Gastrocnemius medialis (tissue), 4 donors: ENCODE results near the gene HDGFL2. TPM values are rescaled to one million over a fixed set of nuclear protein-coding genes. Genes with fewer than 3 reads are reported as not detected.

Experiments
- ATAC-seq, 2 donors: fragments of 150-250 bp; one replicate each; pipeline ENCODE4 v1.9.1; 2016
- DNase-seq, 2 donors: peaks; one replicate each; pipeline ENCODE4 v3.0.0-alpha.2; 2019
- H3K27ac ChIP-seq, 4 donors: fragments of 200-600 bp; sonication (generic); 1 replicate in 1 of 4; 2 replicates in 3 of 4; pipeline ENCODE4 v1.5.1; 2016 to 2018; ENCODE audit warnings: mild to moderate bottlenecking in 2 of 4, moderate library complexity in 1 of 4
- H3K27me3 ChIP-seq, 3 donors: fragments of 200-600 bp; sonication (generic) in 2 of 3; 1 replicate in 1 of 3; 2 replicates in 2 of 3; pipeline versions ENCODE4 v1.5.1 to v1.6.0; 2016 to 2019; ENCODE audit warnings: mild to moderate bottlenecking in 1 of 3, moderate library complexity in 1 of 3
- H3K36me3 ChIP-seq, 2 donors: fragments of 200-600 bp; sonication (generic) in 1 of 2; one replicate each; pipeline ENCODE4 v1.5.1; 2017 to 2018
- H3K4me1 ChIP-seq, 2 donors: fragments of 200-600 bp; sonication (generic) in 1 of 2; one replicate each; pipeline ENCODE4 v1.5.1; 2016 to 2017; ENCODE audit warnings: mild to moderate bottlenecking in 2 of 2
- H3K4me3 ChIP-seq, 4 donors: fragments of 200-600 bp; sonication (generic) in 3 of 4; 1 replicate in 1 of 4; 2 replicates in 3 of 4; pipeline ENCODE4 v1.5.1; 2016 to 2019; ENCODE audit warnings: mild to moderate bottlenecking in 2 of 4
- H3K9me3 ChIP-seq, 3 donors: fragments of 200-600 bp; sonication (generic) in 2 of 3; 1 replicate in 1 of 3; 2 replicates in 2 of 3; pipeline ENCODE4 v1.5.1; 2016 to 2019
- CTCF ChIP-seq, 5 experiments: fragments of 450-650 bp in 3 of 5; fragments of 200-600 bp in 2 of 5; sonication (generic) in 2 of 5; IDR thresholded peaks in 4 of 5; conservative IDR thresholded peaks in 1 of 5; 1 replicate in 4 of 5; 2 replicates in 1 of 5; pipeline ENCODE4 v1.5.1; 2016 to 2019; ENCODE audit warnings: antibody characterized with exemption in 5 of 5, mild to moderate bottlenecking in 3 of 5, moderate library complexity in 3 of 5
- POLR2A ChIP-seq, 2 donors: fragments of 450-650 bp; IDR thresholded peaks; one replicate each; pipeline ENCODE4 v1.6.1; 2017; ENCODE audit warnings: antibody characterized with exemption in 2 of 2, mild to moderate bottlenecking in 2 of 2, moderate library complexity in 2 of 2
- in situ Hi-C, 4 donors: fragments of 200-750 bp; cut with MboI; loops; one replicate each; pipeline versions ENCODE4 v1.15.0 to v1.8.0; 2017; ENCODE audit warnings: low sequenced_read_pairs in 4 of 4
- intact Hi-C: fragments of 100-400 bp; cut with DNase I; formaldehyde crosslinking; loops from one replicate; pipeline ENCODE4 v1.15.1; 2023; ENCODE audit warnings: low total_unique reads
- total RNA-seq, 4 donors: library from RNA; depleted of rRNA; stranded (reverse); fragments of >200 nt; gene quantifications; one replicate each; pipeline versions ENCODE4 v1.1.0 to v1.2.3, GENCODE V29; 2016

Gene HDGFL2
- total RNA-seq, 4 donors from 2014 or later: 46.5 to 83.2 (median 56.1) TPM

GRCh38 chr19:4510435-4511255 lies 38.5 kb downstream of the HDGFL2 start:
- peak overlapping the region; percentile 63 to 99 (median 74) for H3K27ac ChIP-seq

GRCh38 chr19:4511300-4512054 lies 39.4 kb downstream of the HDGFL2 start:
- Histone ChIP-seq H3K27me3 (no peaks in the 10 kb centered on the region), H3K4me3 (no peak overlapping the region), H3K4me1 (peaks cover 61 to 71% of the 10 kb centered on the region in 2 donors), H3K36me3 (peaks cover 0 to 41% of the 10 kb centered on the region in 2 donors), H3K9me3 (no peaks in the 10 kb centered on the region), H3K27ac (peak overlapping the region; percentile 63 to 99 (median 74))
- DNase-seq (no peak), ATAC-seq (peak in 1 of 2 donors; percentile 31)
- in situ Hi-C loops (no loop called here), intact Hi-C loops (loop anchor here (10.0 kb wide), 1 partner anchor 557 kb away; no protein-coding TSS in a partner anchor)
- no peak for TF ChIP-seq POLR2A (IDR thresholded peaks at IDR 0.05)
- no peak for TF ChIP-seq CTCF (IDR thresholded peaks at IDR 0.05 in 4 of 5, conservative IDR thresholded peaks at IDR 0.05 in 1 of 5)

More at GRCh38 chr19:4510435-4511255, 38.5 kb downstream of the HDGFL2 start:
- intact Hi-C loops (loop anchor here (10.0 kb wide), 1 partner anchor 556 kb away; no protein-coding TSS in a partner anchor), in situ Hi-C loops (no loop called here)
- ATAC-seq: peak; percentile 47 to 52
- peaks cover 0 to 42% of the 10 kb centered on the region in 2 donors for H3K36me3 ChIP-seq
- H3K9me3 ChIP-seq: no peaks in the 10 kb centered on the region
- no peaks in the 10 kb centered on the region for H3K27me3 ChIP-seq
- peaks cover 54 to 69% of the 10 kb centered on the region in 2 donors for H3K4me1 ChIP-seq
- H3K4me3 ChIP-seq: no peak overlapping the region
- peak; percentile 24 to 81 for DNase-seq
- TF ChIP-seq CTCF (IDR thresholded peaks at IDR 0.05 in 4 of 5, conservative IDR thresholded peaks at IDR 0.05 in 1 of 5) (no peak), POLR2A (IDR thresholded peaks at IDR 0.05) (no peak)

GRCh38 chr19:4512070-4512469 lies 40.0 kb downstream of the HDGFL2 start:
- no peaks in the 10 kb centered on the region for H3K27me3 ChIP-seq
- H3K4me1 ChIP-seq: peaks cover 58 to 74% of the 10 kb centered on the region in 2 donors
- no peak for TF ChIP-seq CTCF (IDR thresholded peaks at IDR 0.05 in 4 of 5, conservative IDR thresholded peaks at IDR 0.05 in 1 of 5)
- TF ChIP-seq POLR2A (IDR thresholded peaks at IDR 0.05): no peak
- H3K4me3 ChIP-seq: no peak overlapping the region
- in situ Hi-C loops (no loop called here), intact Hi-C loops (loop anchor here (10.0 kb wide), 1 partner anchor 557 kb away; no protein-coding TSS in a partner anchor)
- ATAC-seq (peak in 1 of 2 donors; percentile 11), DNase-seq (peak in 1 of 2 donors; percentile 66)
- peak overlapping the region; percentile 63 to 99 (median 74) for H3K27ac ChIP-seq
- H3K9me3 ChIP-seq: no peaks in the 10 kb centered on the region
- H3K36me3 ChIP-seq: peaks cover 0 to 35% of the 10 kb centered on the region in 2 donors

- no peaks in the 10 kb centered on the region for H3K27me3 ChIP-seq
- H3K36me3 ChIP-seq: peaks cover 0 to 30% of the 10 kb centered on the region in 2 donors
- TF ChIP-seq POLR2A (IDR thresholded peaks at IDR 0.05) (no peak), CTCF (IDR thresholded peaks at IDR 0.05 in 4 of 5, conservative IDR thresholded peaks at IDR 0.05 in 1 of 5) (no peak)
- DNase-seq: no peak
- H3K9me3 ChIP-seq: no peaks in the 10 kb centered on the region
- intact Hi-C loops: loop anchor here (10.0 kb wide), 1 partner anchor 558 kb away; no protein-coding TSS in a partner anchor
- ATAC-seq: no peak
- peak overlapping the region; percentile 97 to 99 (median 98) for H3K27ac ChIP-seq
- in situ Hi-C loops: no loop called here
- no peak overlapping the region for H3K4me3 ChIP-seq
- peaks cover 46 to 74% of the 10 kb centered on the region in 2 donors for H3K4me1 ChIP-seq
Measured at GRCh38 chr19:4513248-4513647, 41.2 kb downstream of the HDGFL2 start.
